Fibroblast of lung (primary cell): ENCODE measurements around the gene MAT2A. TPM values are rescaled to one million over a fixed set of nuclear protein-coding genes. Genes with fewer than 3 reads are reported as not detected.

Experiments used
- DNase-seq, 2 donors: peaks; one replicate each; pipeline versions ENCODE4 v3.0.0 to v3.0.0-alpha.2; 2010; ENCODE audit warnings: low read depth in 2 of 2
- H2AFZ ChIP-seq: 2 replicates; pipeline ENCODE4 v1.5.1; 2012; ENCODE audit warnings: low read length, control low read depth, inconsistent platforms
- H3K27ac ChIP-seq: 2 replicates; pipeline ENCODE4 v1.5.1; 2011; ENCODE audit warnings: low read length, control low read depth; ENCODE audit not compliant: insufficient read depth
- H3K27me3 ChIP-seq: 2 replicates; pipeline ENCODE4 v1.5.1; 2011; ENCODE audit warnings: mild to moderate bottlenecking, low read length; ENCODE audit not compliant: control insufficient read depth, insufficient read depth
- H3K36me3 ChIP-seq: 2 replicates; pipeline ENCODE4 v1.5.1; 2011; ENCODE audit warnings: low read length; ENCODE audit not compliant: control insufficient read depth, insufficient read depth
- H3K4me1 ChIP-seq: 2 replicates; pipeline ENCODE4 v1.5.1; 2011; ENCODE audit warnings: low read length; ENCODE audit not compliant: control insufficient read depth, insufficient read depth; ENCODE audit errors: extremely low read depth
- H3K4me2 ChIP-seq: 2 replicates; pipeline ENCODE4 v1.5.1; 2011; ENCODE audit warnings: low read length, control low read depth; ENCODE audit not compliant: insufficient read depth; ENCODE audit errors: extremely low read depth
- H3K4me3 ChIP-seq, 4 experiments: fragments of 200-600 bp in 1 of 4; sonication (generic) in 1 of 4; replicated peaks in 1 of 4; 2 replicates each; pipeline ENCODE4 v1.5.1; 2011 to 2016; ENCODE audit warnings: low read length in 4 of 4, low read depth in 3 of 4, mild to moderate bottlenecking in 3 of 4, control low read depth in 2 of 4, inconsistent platforms in 1 of 4, mixed read lengths in 1 of 4; ENCODE audit not compliant: insufficient read depth in 1 of 4; ENCODE audit errors: control extremely low read depth in 1 of 4
- H3K79me2 ChIP-seq: 2 replicates; pipeline ENCODE4 v1.5.1; 2012; ENCODE audit warnings: mild to moderate bottlenecking, low read length, inconsistent platforms; ENCODE audit not compliant: control insufficient read depth, insufficient read depth
- H3K9ac ChIP-seq: 2 replicates; pipeline ENCODE4 v1.5.1; 2011; ENCODE audit warnings: mild to moderate bottlenecking, low read length, control low read depth; ENCODE audit not compliant: insufficient read depth
- H3K9me3 ChIP-seq: 2 replicates; pipeline ENCODE4 v1.5.1; 2012; ENCODE audit warnings: low read depth, low read length; ENCODE audit not compliant: control insufficient read depth, insufficient read depth
- H4K20me1 ChIP-seq: 2 replicates; pipeline ENCODE4 v1.5.1; 2011; ENCODE audit warnings: low read length; ENCODE audit not compliant: control insufficient read depth, insufficient read depth; ENCODE audit errors: extremely low read depth
- CTCF ChIP-seq, 2 donors: IDR thresholded peaks in 1 of 2; conservative IDR thresholded peaks in 1 of 2; 1 replicate in 1 of 2; 2 replicates in 1 of 2; pipeline ENCODE4 v1.5.1; 2011 to 2012; ENCODE audit warnings: low read length in 2 of 2, control low read depth in 1 of 2, inconsistent platforms in 1 of 2, low read depth in 1 of 2, mild to moderate bottlenecking in 1 of 2
- EZH2 ChIP-seq: IDR thresholded peaks from 2 replicates; pipeline ENCODE4 v1.5.1; 2012; ENCODE audit warnings: low read length, control low read depth, mild to moderate bottlenecking; ENCODE audit errors: missing control alignments
- polyA plus RNA-seq, 2 donors: library from polyadenylated mRNA; depleted of rRNA in 1 of 2; stranded (reverse) in 1 of 2; unstranded in 1 of 2; fragments of >200 nt; gene quantifications; 2 replicates each; pipeline ENCODE4 v1.2.1, GENCODE V29; 2011 to 2012; ENCODE audit warnings: missing spikeins in 1 of 2
- total RNA-seq: library from RNA; depleted of rRNA; stranded (reverse); fragments of >200 nt; gene quantifications from 2 replicates; pipeline ENCODE4 v1.2.1, GENCODE V29; 2014

The MAT2A gene
- total and polyA plus RNA-seq, 2 donors (not counting 1 experiment from before 2014, with no cell fraction given): 270 to 334 TPM

DNA sequence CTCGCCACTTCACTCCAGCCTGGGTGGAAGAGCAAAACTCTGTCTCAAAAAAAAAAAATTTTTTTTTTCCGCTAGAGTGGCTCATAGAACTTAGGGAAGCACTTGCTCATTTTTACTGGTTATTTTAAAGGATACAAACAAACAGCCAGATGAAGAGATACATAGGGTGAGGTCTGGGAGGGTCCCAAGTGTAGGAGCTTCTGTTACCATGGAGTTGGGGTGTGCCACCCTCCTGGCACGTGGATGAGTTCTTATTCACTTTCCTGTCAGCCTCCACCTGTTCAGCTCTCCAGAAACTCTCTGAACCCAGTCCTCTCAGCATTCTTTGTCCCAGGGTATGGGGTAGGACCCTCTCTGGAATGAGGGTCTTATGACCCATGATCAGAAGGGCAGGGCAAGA lies 4.9 kb upstream of the MAT2A start:
- no peak overlapping the region for H3K9ac ChIP-seq
- H3K9me3 ChIP-seq: no peaks in the 10 kb centered on the region
- no peaks in the 10 kb centered on the region for H3K27me3 ChIP-seq
- no peaks in the 10 kb centered on the region for H3K36me3 ChIP-seq
- no peaks in the 10 kb centered on the region for H4K20me1 ChIP-seq
- H3K4me3 ChIP-seq: no peak overlapping the region
- H3K79me2 ChIP-seq: peaks cover 14% of the 10 kb centered on the region
- TF ChIP-seq CTCF (conservative IDR thresholded peaks at IDR 0.05 in 1 of 2, IDR thresholded peaks at IDR 0.05 in 1 of 2; ENCODE audit: low read depth in 1 of 2, low read length in 2 of 2): no peak
- no peak for TF ChIP-seq EZH2
- no peak for DNase-seq
- H2AFZ ChIP-seq: no peak overlapping the region
- no peak overlapping the region for H3K4me2 ChIP-seq
- no peak overlapping the region for H3K27ac ChIP-seq
- peaks cover 5% of the 10 kb centered on the region for H3K4me1 ChIP-seq

GRCh38 chr2:85534881-85535280 lies 4.1 kb upstream of the MAT2A start:
- DNase-seq: no peak
- Histone ChIP-seq H3K4me3 (no peak overlapping the region), H3K9me3 (no peaks in the 10 kb centered on the region), H4K20me1 (no peaks in the 10 kb centered on the region), H3K27me3 (no peaks in the 10 kb centered on the region), H2AFZ (no peak overlapping the region), H3K4me1 (peaks cover 5% of the 10 kb centered on the region), H3K79me2 (peaks cover 22% of the 10 kb centered on the region), H3K9ac (no peak overlapping the region), H3K27ac (no peak overlapping the region), H3K36me3 (peaks cover 1% of the 10 kb centered on the region), H3K4me2 (no peak overlapping the region)
- TF ChIP-seq CTCF (conservative IDR thresholded peaks at IDR 0.05 in 1 of 2, IDR thresholded peaks at IDR 0.05 in 1 of 2; ENCODE audit: low read depth in 1 of 2, low read length in 2 of 2) (no peak), EZH2 (no peak)

GRCh38 chr2:85536479-85536878 lies 2.5 kb upstream of the MAT2A start:
- peaks cover 7% of the 10 kb centered on the region for H3K4me1 ChIP-seq
- H3K36me3 ChIP-seq: peaks cover 4% of the 10 kb centered on the region
- H3K9me3 ChIP-seq: no peaks in the 10 kb centered on the region
- H3K4me3 ChIP-seq: peak overlapping the region in 1 of 4 experiments; percentile 62
- H3K9ac ChIP-seq: no peak overlapping the region
- TF ChIP-seq CTCF (conservative IDR thresholded peaks at IDR 0.05 in 1 of 2, IDR thresholded peaks at IDR 0.05 in 1 of 2; ENCODE audit: low read depth in 1 of 2, low read length in 2 of 2): no peak
- no peak for TF ChIP-seq EZH2
- DNase-seq: peak; percentile 77 to 88
- H3K27me3 ChIP-seq: no peaks in the 10 kb centered on the region
- peaks cover 7% of the 10 kb centered on the region for H4K20me1 ChIP-seq
- H3K27ac ChIP-seq: no peak overlapping the region
- peak overlapping the region; percentile 8 for H3K4me2 ChIP-seq
- H3K79me2 ChIP-seq: peaks cover 38% of the 10 kb centered on the region
- H2AFZ ChIP-seq: no peak overlapping the region
